Heart right ventricle (tissue), 16 donors: ENCODE data around the gene ILF2. TPM values are rescaled to one million over a fixed set of nuclear protein-coding genes. Genes with fewer than 3 reads are reported as not detected.

Source experiments
- ATAC-seq, 8 donors: fragments of 200-7000 bp; cut with Tn5 transposase; one replicate each; pipeline ENCODE4 v1.9.1; 2020; ENCODE audit warnings: mild to moderate bottlenecking in 8 of 8, moderate library complexity in 8 of 8, moderate number of reproducible peaks in 1 of 8
- DNase-seq, 2 donors: peaks; one replicate each; pipeline ENCODE4 v3.0.0-alpha.2; 2020
- H3K27ac ChIP-seq, 10 donors: fragments of 200-600 bp; sonication (generic) in 2 of 10; one replicate each; pipeline versions ENCODE4 v1.5.0 to v1.8.0; 2020 to 2022; ENCODE audit warnings: mild to moderate bottlenecking in 3 of 10
- H3K27me3 ChIP-seq, 7 donors: fragments of 200-600 bp; one replicate each; pipeline ENCODE4 v1.8.0; 2021 to 2022; ENCODE audit warnings: mild to moderate bottlenecking in 2 of 7
- H3K36me3 ChIP-seq, 9 donors: fragments of 200-600 bp; sonication (generic) in 1 of 9; one replicate each; pipeline versions ENCODE4 v1.5.0 to v1.8.0; 2020 to 2022; ENCODE audit warnings: mild to moderate bottlenecking in 2 of 9
- H3K4me1 ChIP-seq, 9 donors: fragments of 200-600 bp; sonication (generic) in 1 of 9; one replicate each; pipeline versions ENCODE4 v1.5.0 to v1.8.0; 2020 to 2022; ENCODE audit warnings: mild to moderate bottlenecking in 4 of 9
- H3K4me3 ChIP-seq, 10 donors: fragments of 200-600 bp; sonication (generic) in 2 of 10; one replicate each; pipeline versions ENCODE4 v1.5.0 to v1.8.0; 2020 to 2022; ENCODE audit warnings: mild to moderate bottlenecking in 7 of 10, moderate library complexity in 2 of 10
- H3K9me3 ChIP-seq, 11 donors: fragments of 200-600 bp in 10 of 11; sonication (generic) in 2 of 11; one replicate each; pipeline versions ENCODE4 v1.5.0 to v1.8.0; 2013 to 2022; ENCODE audit warnings: mild to moderate bottlenecking in 2 of 11, control low read depth in 1 of 11, moderate library complexity in 1 of 11
- CTCF ChIP-seq, 9 donors: fragments of 200-600 bp; sonication (generic) in 2 of 9; IDR thresholded peaks; one replicate each; pipeline versions ENCODE4 v1.5.0 to v1.8.0; 2021 to 2022; ENCODE audit warnings: antibody characterized with exemption in 9 of 9, mild to moderate bottlenecking in 5 of 9, moderate library complexity in 1 of 9
- WGBS, 2 donors: extraction: QIAGEN DNeasy Blood & Tissue Kit; methylation state at CpG; one replicate each; pipeline ENCODE4 v1.1.7; 2013; ENCODE audit warnings: inconsistent platforms in 1 of 2; 5-methylcytosine and 5-hydroxymethylcytosine counted together
- intact Hi-C, 10 donors: fragments of 100-400 bp; cut with DNase I; formaldehyde crosslinking; loops; one replicate each; pipeline versions ENCODE4 v1.11.1 to v1.14.2; 2022
- polyA plus RNA-seq, 2 donors: library from polyadenylated mRNA; stranded (reverse); fragments of 200-250 nt; gene quantifications; one replicate each; pipeline ENCODE4 v1.2.3, GENCODE V29; 2013
- total RNA-seq, 10 donors: library from RNA; stranded (reverse); fragmentation: NEBNext Ultra II Directional in 3 of 10; extraction: Animal tissue kit (Norgen Biotek cat#: 25700) in 3 of 10; gene quantifications; one replicate each; pipeline versions ENCODE4 v1.2.1 to v1.2.4, GENCODE V29; 2021 to 2023
- donor health status: Arrhythmogenic right ventricular cardiomyopathy.
- donor health status: ischemic (EF 13 %, LVEDD 7.1; RV severe dilation, severe dysfunction).
- donor health status: healthy with polysubstance abuse.
- donor health status: DM: no; HTN: yes; CAD: no.
- donor health status: DM: no; HTN: no; CAD: no.
- donor health status: ischemic (EF 25% LVEDD 6.9; RV normal size, moderate dysfunction).
- donor health status: ischemic (EF 25% LVEDD 5.7; RV mildly dilated, moderate dysfunction).
- donor health status: healthy.
- donor health status: DM: yes; HTN: yes; CAD: no.
- donor health status: Ischemic cardiomyopathy.
- donor health status: ischemic (EF 35%, LVEDD 5.7; RV mildly dilated, moderate dysfunction).
- donor health status: nonischemic (EF 11% LVEDD 7.7; RV severe dilation, severe dysfunction).
- donor health status: DM: yes; HTN: yes; CAD: no.
- donor health status: PGD.
- donor health status: ischemic (EF 29% LVEDD 5.4; RV normal size, mild dysfunction).
- donor health status: nonischemic (EF 23%, LVEDD 6.1; RV moderate dilation, normal function).

The ILF2 gene
- total and polyA plus RNA-seq, 12 donors = 17.3 to 114 (median 70.8) TPM

- WGBS, 2 donors = 56 to 62% methylated on average over 12 of the region's 12 CpGs
- peak overlapping the region in 4 of 10 donors; percentile 14 to 26 (median 19) for H3K4me3 ChIP-seq
- H3K36me3 ChIP-seq = peaks cover 0 to 11% (median 0%) of the 10 kb centered on the region in 9 donors
- H3K4me1 ChIP-seq = peaks cover 11 to 36% (median 30%) of the 10 kb centered on the region in 9 donors
- TF ChIP-seq CTCF (IDR thresholded peaks at IDR 0.05) = no peak
- intact Hi-C loops = loop anchor here in 2 of 10 donors (2.0 to 5.0 kb wide), 3 partner anchors 29 to 75 kb away; no protein-coding TSS in a partner anchor
- peak overlapping the region; percentile 82 to 96 (median 89) for H3K27ac ChIP-seq
- H3K27me3 ChIP-seq = no peaks in the 10 kb centered on the region
- ATAC-seq = peak; percentile 34 to 66 (median 52)
- DNase-seq = peak; percentile 42 to 44
- no peaks in the 10 kb centered on the region for H3K9me3 ChIP-seq
Observed at GRCh38 chr1:153697191-153698019, 26.6 kb upstream of the ILF2 start.

DNA sequence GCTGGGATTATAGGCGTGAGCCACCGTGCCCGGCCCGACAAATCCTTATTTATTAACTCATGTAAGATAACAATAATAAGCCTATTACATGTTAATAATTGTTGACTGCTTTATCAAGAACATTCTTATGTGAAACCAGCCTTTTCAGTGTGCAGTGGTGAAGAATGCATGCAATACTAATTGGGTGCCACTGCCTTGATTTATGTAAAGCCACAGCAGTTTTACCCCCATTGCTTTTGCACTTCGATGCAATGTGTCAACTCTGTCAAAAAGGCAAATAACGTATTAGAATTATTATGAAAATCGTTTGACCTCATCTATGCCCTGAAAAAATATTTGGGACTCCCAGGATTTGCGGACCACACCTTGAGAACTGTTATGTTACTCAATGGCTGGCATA lies 25.9 kb upstream of the ILF2 start:
- ATAC-seq = no peak
- TF ChIP-seq CTCF (IDR thresholded peaks at IDR 0.05) = no peak
- Histone ChIP-seq H3K4me3 (no peak overlapping the region), H3K36me3 (peaks cover 0 to 17% (median 0%) of the 10 kb centered on the region in 9 donors), H3K9me3 (no peaks in the 10 kb centered on the region), H3K27me3 (no peaks in the 10 kb centered on the region), H3K4me1 (peaks cover 11 to 36% (median 30%) of the 10 kb centered on the region in 9 donors), H3K27ac (peak overlapping the region in 9 of 10 donors; percentile 82 to 96 (median 89))
- WGBS, 2 donors = 84 to 90% methylated on average over 8 of the region's 8 CpGs
- DNase-seq = no peak
- intact Hi-C loops = loop anchor here in 2 of 10 donors (5.0 kb wide), 2 partner anchors 56 to 76 kb away; no protein-coding TSS in a partner anchor

GRCh38 chr1:153693466-153693865 lies 22.7 kb upstream of the ILF2 start:
- Histone ChIP-seq H3K27me3 (no peaks in the 10 kb centered on the region), H3K4me1 (peaks cover 2 to 20% (median 15%) of the 10 kb centered on the region in 9 donors), H3K9me3 (no peaks in the 10 kb centered on the region), H3K36me3 (peaks cover 0 to 45% (median 0%) of the 10 kb centered on the region in 9 donors), H3K27ac (no peak overlapping the region), H3K4me3 (no peak overlapping the region)
- no peak for TF ChIP-seq CTCF (IDR thresholded peaks at IDR 0.05)
- intact Hi-C loops = no loop called here
- 83 to 87% methylated on average over 4 of the region's 4 CpGs for WGBS, 2 donors
- DNase-seq (no peak), ATAC-seq (no peak)

- intact Hi-C loops = no loop called here
- TF ChIP-seq CTCF (IDR thresholded peaks at IDR 0.05) = no peak
- Histone ChIP-seq H3K4me1 (no peaks in the 10 kb centered on the region), H3K4me3 (no peak overlapping the region), H3K27ac (no peak overlapping the region), H3K36me3 (peaks cover 0 to 88% (median 0%) of the 10 kb centered on the region in 9 donors), H3K9me3 (no peaks in the 10 kb centered on the region), H3K27me3 (no peaks in the 10 kb centered on the region)
- ATAC-seq (no peak), DNase-seq (no peak)
- WGBS, 2 donors = 89 to 91% methylated on average over 18 of the region's 18 CpGs
Observed at GRCh38 chr1:153688736-153689328, 18.0 kb upstream of the ILF2 start.
